PFSK-1 (cell line): ENCODE results near the gene DPF3.

Experiments
- FOXP2 ChIP-seq: optimal IDR thresholded peaks from 2 replicates; pipeline ENCODE3; 2011; ENCODE audit warnings: borderline replicate concordance, control low read depth, inconsistent platforms; ENCODE audit not compliant: insufficient read depth; ENCODE audit errors: extremely low read length, extremely low read depth
- POLR2AphosphoS5 ChIP-seq: IDR thresholded peaks from 2 replicates; pipeline ENCODE4 v1.6.1; 2012; ENCODE audit warnings: low read depth, mild to moderate bottlenecking, control low read depth, low read length, moderate library complexity
- REST ChIP-seq, 2 experiments: IDR thresholded peaks; 2 replicates each; pipeline versions ENCODE4 v1.6.1 to v1.8.0; 2011 to 2012; ENCODE audit warnings: low read depth in 2 of 2, low read length in 2 of 2, control low read depth in 1 of 2, inconsistent platforms in 1 of 2, mild to moderate bottlenecking in 1 of 2, moderate library complexity in 1 of 2; ENCODE audit not compliant: insufficient read depth in 1 of 2
- SIN3A ChIP-seq: IDR thresholded peaks from 2 replicates; pipeline ENCODE4 v1.6.1; 2012; ENCODE audit warnings: mild to moderate bottlenecking, low read length, moderate library complexity, borderline replicate concordance; ENCODE audit not compliant: insufficient read depth
- TAF1 ChIP-seq: IDR thresholded peaks from 2 replicates; pipeline ENCODE4 v1.6.1; 2012; ENCODE audit warnings: low read length, control low read depth, borderline replicate concordance; ENCODE audit not compliant: insufficient read depth

DNA sequence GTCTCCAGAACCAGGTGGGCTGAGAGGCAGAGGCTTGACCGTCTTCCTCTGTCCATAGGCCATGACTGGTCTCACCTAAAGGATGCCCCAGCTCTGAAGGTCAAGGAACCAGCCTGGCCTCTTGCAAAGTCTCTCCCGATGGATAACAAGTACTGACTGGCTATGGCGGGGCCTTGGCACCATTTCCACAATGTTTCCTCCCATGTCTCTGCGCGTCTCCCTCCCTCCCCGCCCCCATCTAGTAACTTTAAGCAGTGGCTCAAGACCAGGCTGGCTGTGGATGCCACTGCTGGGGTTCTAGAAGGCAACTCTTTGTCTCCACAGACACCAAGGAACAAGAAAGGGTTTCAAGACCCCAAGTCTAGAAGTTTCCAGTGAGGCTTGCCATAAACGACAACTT is 275.5 kb downstream of the DPF3 start:
- TF ChIP-seq SIN3A (no peak), TAF1 (no peak), POLR2AphosphoS5 (no peak), REST (IDR thresholded peaks at IDR 0.05; ENCODE audit: insufficient read depth in 1 of 2, low read depth in 2 of 2, low read length in 2 of 2) (no peak), FOXP2 (no peak)
